ENCODE results near the gene PRRC2C. TPM values are rescaled to one million over a fixed set of nuclear protein-coding genes. Genes with fewer than 3 reads are reported as not detected.

PRRC2C gene
- total and polyA plus RNA-seq, 2 of the 4 experiments (the other 2 are of a cell fraction), result 54.0 to 58.3 TPM

DNA sequence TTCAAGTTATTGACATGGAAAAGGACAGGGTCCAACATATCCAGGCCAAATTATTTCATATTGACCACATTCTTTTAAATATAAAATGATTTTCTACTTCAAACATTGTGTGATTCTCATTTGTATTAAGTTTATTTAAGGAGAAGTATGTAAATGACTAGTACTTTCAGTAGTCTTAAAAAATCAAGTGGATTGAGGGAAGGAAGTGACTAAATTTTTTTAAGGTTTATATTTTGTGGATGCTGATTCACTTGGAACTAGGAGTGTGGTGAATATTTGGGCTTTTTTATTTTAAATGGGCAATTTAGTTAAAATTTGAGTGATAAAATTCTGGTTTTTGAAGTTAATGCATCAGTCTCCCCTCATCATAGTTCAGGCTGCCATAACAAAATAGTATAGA, 10.1 kb downstream of the PRRC2C start:
- Histone ChIP-seq H2AK9ac (replicated peaks; ENCODE audit: low read depth, low read length, poor library complexity) (no peak overlapping the region), H3K4ac (ENCODE audit: low read depth, low read length) (no peak overlapping the region), H2BK5ac (ENCODE audit: low read depth, low read length, poor library complexity, severe bottlenecking) (peak overlapping the region; percentile 9), H2BK120ac (ENCODE audit: low read depth, low read length) (no peak overlapping the region), H4K20me1 (ENCODE audit: insufficient read depth, low read length) (peaks cover 90% of the 10 kb centered on the region), H3K4me3 (ENCODE audit: insufficient read depth, low read depth, low read length) (no peak overlapping the region), H2AFZ (replicated peaks; ENCODE audit: low read length, poor library complexity) (no peak overlapping the region), H2BK15ac (ENCODE audit: low read depth, low read length) (no peak overlapping the region), H3K79me1 (ENCODE audit: low read depth in 1 of 2, low read length in 2 of 2) (peaks cover 0 to 46% of the 10 kb centered on the region in 2 experiments; a peak in 3 of 4 replicates), H3K9me3 (ENCODE audit: control insufficient read depth, insufficient read depth, low read length) (no peaks in the 10 kb centered on the region), H3K14ac (replicated peaks; ENCODE audit: low read depth, low read length) (no peak overlapping the region), H3K9me1 (ENCODE audit: insufficient read depth, low read length) (peaks cover 25% of the 10 kb centered on the region), H4K5ac (ENCODE audit: low read depth, low read length) (no peak overlapping the region), H3K36me3 (ENCODE audit: control insufficient read depth, insufficient read depth, low read length) (peaks cover 6% of the 10 kb centered on the region), H3K23ac (ENCODE audit: low read depth, low read length) (no peak overlapping the region), H3K4me1 (ENCODE audit: control insufficient read depth, insufficient read depth, low read length) (peaks cover 16% of the 10 kb centered on the region), H4K91ac (ENCODE audit: insufficient read depth, low read depth, low read length) (no peak overlapping the region), H3K27ac (ENCODE audit: insufficient read depth, low read length) (no peak overlapping the region), H3K27me3 (ENCODE audit: control insufficient read depth, insufficient read depth, low read length) (no peaks in the 10 kb centered on the region), H2BK20ac (ENCODE audit: low read depth, low read length) (no peak overlapping the region), H3K9ac (ENCODE audit: low read depth, low read length) (no peak overlapping the region), H3K4me2 (ENCODE audit: low read depth, low read length) (no peak overlapping the region), H4K8ac (ENCODE audit: low read depth in 2 of 2, low read length in 2 of 2) (no peak overlapping the region), H3K56ac (ENCODE audit: extremely low read depth, insufficient read depth, low read length) (no peak overlapping the region), H2AK5ac (ENCODE audit: low read depth, low read length) (no peak overlapping the region), H3K18ac (ENCODE audit: low read depth, low read length) (no peak overlapping the region)
- in situ Hi-C loops (cut with MboI; ENCODE audit: low sequenced_read_pairs), result no loop called here
- BruUV-seq (replicated peaks), result no TSS peak
- intact Hi-C loops (cut with micrococcal nuclease), result no loop called here
- no peak for TF ChIP-seq BHLHE40 (IDR thresholded peaks at IDR 0.05; ENCODE audit: low read depth, low read length)
- TF ChIP-seq POLR2A (IDR thresholded peaks at IDR 0.05; ENCODE audit: low read depth, low read length), result no peak
- no peak for TF ChIP-seq MAZ (IDR thresholded peaks at IDR 0.05; ENCODE audit: borderline replicate concordance, low read depth, low read length)
- no peak for TF ChIP-seq MAFK (IDR thresholded peaks at IDR 0.05; ENCODE audit: low read depth, low read length)
- TF ChIP-seq RCOR1 (IDR thresholded peaks at IDR 0.05; ENCODE audit: insufficient replicate concordance, low read length), result no peak
- no peak for TF ChIP-seq MXI1 (IDR thresholded peaks at IDR 0.05; ENCODE audit: borderline replicate concordance, low read depth, low read length)
- TF ChIP-seq, protein P1, sequence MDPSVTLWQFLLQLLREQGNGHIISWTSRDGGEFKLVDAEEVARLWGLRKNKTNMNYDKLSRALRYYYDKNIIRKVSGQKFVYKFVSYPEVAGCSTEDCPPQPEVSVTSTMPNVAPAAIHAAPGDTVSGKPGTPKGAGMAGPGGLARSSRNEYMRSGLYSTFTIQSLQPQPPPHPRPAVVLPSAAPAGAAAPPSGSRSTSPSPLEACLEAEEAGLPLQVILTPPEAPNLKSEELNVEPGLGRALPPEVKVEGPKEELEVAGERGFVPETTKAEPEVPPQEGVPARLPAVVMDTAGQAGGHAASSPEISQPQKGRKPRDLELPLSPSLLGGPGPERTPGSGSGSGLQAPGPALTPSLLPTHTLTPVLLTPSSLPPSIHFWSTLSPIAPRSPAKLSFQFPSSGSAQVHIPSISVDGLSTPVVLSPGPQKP (IDR thresholded peaks at IDR 0.05; ENCODE audit: borderline replicate concordance, low read depth, low read length), result no peak
- no peak for TF ChIP-seq RAD21 (IDR thresholded peaks at IDR 0.05; ENCODE audit: low read length)
- no peak for TF ChIP-seq SMC3 (IDR thresholded peaks at IDR 0.05; ENCODE audit: low read depth, low read length)
- TF ChIP-seq USF2 (IDR thresholded peaks at IDR 0.05; ENCODE audit: low read depth, low read length), result no peak
- no peak for TF ChIP-seq FOS (IDR thresholded peaks at IDR 0.05; ENCODE audit: low read depth, low read length)
- TF ChIP-seq NFE2L2 (IDR thresholded peaks at IDR 0.05; ENCODE audit: low read depth, low read length), result no peak
- TF ChIP-seq, protein P2, sequence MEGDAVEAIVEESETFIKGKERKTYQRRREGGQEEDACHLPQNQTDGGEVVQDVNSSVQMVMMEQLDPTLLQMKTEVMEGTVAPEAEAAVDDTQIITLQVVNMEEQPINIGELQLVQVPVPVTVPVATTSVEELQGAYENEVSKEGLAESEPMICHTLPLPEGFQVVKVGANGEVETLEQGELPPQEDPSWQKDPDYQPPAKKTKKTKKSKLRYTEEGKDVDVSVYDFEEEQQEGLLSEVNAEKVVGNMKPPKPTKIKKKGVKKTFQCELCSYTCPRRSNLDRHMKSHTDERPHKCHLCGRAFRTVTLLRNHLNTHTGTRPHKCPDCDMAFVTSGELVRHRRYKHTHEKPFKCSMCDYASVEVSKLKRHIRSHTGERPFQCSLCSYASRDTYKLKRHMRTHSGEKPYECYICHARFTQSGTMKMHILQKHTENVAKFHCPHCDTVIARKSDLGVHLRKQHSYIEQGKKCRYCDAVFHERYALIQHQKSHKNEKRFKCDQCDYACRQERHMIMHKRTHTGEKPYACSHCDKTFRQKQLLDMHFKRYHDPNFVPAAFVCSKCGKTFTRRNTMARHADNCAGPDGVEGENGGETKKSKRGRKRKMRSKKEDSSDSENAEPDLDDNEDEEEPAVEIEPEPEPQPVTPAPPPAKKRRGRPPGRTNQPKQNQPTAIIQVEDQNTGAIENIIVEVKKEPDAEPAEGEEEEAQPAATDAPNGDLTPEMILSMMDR (conservative IDR thresholded peaks at IDR 0.05; ENCODE audit: low read depth, low read length), result no peak
- no peak for TF ChIP-seq CHD1 (IDR thresholded peaks at IDR 0.05; ENCODE audit: low read depth, low read length)
- TF ChIP-seq CEBPB (IDR thresholded peaks at IDR 0.05; ENCODE audit: low read depth, low read length), result no peak
- no peak for TF ChIP-seq RFX5 (IDR thresholded peaks at IDR 0.05; ENCODE audit: low read depth, low read length)
- DNase-seq, result peak; percentile 19
- dilution Hi-C loops (cut with HindIII; ENCODE audit: low sequenced_read_pairs, unreplicated experiment), result no loop called here
- ATAC-seq (ENCODE audit: low read depth), result peak; percentile 52
- POLR2A ChIA-PET (ENCODE audit: unreplicated experiment), result no interaction called here
- CTCF ChIA-PET, result no interaction called here

Measured in IMR-90 (cell line).